Parathyroid adenoma (tissue), 2 donors: ENCODE measurements around the gene ARPC2.
"Not testable (repeated sequence)": the region's sequence is repeated elsewhere in the genome, so short reads cannot be mapped to it uniquely, and the experiment has no call there.

ENCODE experiments used
- H2AFZ ChIP-seq: fragments of 300-600 bp; sonication (generic); one replicate; pipeline ENCODE4 v1.7.0; 2017; ENCODE audit warnings: antibody characterized with exemption, mild to moderate bottlenecking
- H3K27ac ChIP-seq: fragments of 300-600 bp; sonication (generic); one replicate; pipeline ENCODE4 v1.7.0; 2017
- H3K27me3 ChIP-seq: fragments of 300-600 bp; sonication (generic); one replicate; pipeline ENCODE4 v1.7.0; 2017; ENCODE audit warnings: low read length; ENCODE audit not compliant: control insufficient read depth, insufficient read depth
- H3K36me3 ChIP-seq: fragments of 300-600 bp; sonication (generic); one replicate; pipeline ENCODE4 v1.7.0; 2017; ENCODE audit warnings: low read length; ENCODE audit not compliant: control insufficient read depth, insufficient read depth
- H3K4me1 ChIP-seq: fragments of 300-600 bp; sonication (generic); one replicate; pipeline ENCODE4 v1.7.0; 2017; ENCODE audit warnings: control low read depth
- H3K4me2 ChIP-seq: fragments of 300-600 bp; sonication (generic); one replicate; pipeline ENCODE4 v1.7.0; 2017; ENCODE audit warnings: low read length
- H3K4me3 ChIP-seq: fragments of 300-600 bp; sonication (generic); one replicate; pipeline ENCODE4 v1.7.0; 2017; ENCODE audit warnings: low read depth, low read length
- H3K79me2 ChIP-seq: fragments of 300-600 bp; sonication (generic); one replicate; pipeline ENCODE4 v1.7.0; 2017; ENCODE audit warnings: control low read depth
- H3K9ac ChIP-seq: fragments of 300-600 bp; sonication (generic); one replicate; pipeline ENCODE4 v1.7.0; 2017; ENCODE audit warnings: mild to moderate bottlenecking
- H3K9me3 ChIP-seq: fragments of 300-600 bp; sonication (generic); one replicate; pipeline ENCODE4 v1.7.0; 2017; ENCODE audit warnings: low read length; ENCODE audit not compliant: control insufficient read depth
- CTCF ChIP-seq: fragments of 300-600 bp; sonication (generic); IDR thresholded peaks from one replicate; pipeline ENCODE4 v1.7.0; 2017; ENCODE audit warnings: antibody characterized with exemption, mild to moderate bottlenecking
- donor health status: primary hyperparathyroidism.

Gene ARPC2

GRCh38 chr2:218216674-218217359 is at the start of gene ARPC2:
Gene ARPC2 (plus strand): TSS chr2:218217189. CDS start chr2:218217471, 282 bp downstream.
- Histone ChIP-seq H3K27me3 (no peaks in the 10 kb centered on the region), H3K4me2 (peak within 1 kb of the TSS; percentile 90), H3K27ac (peak within 1 kb of the TSS; percentile 91), H3K4me1 (peaks cover 6% of the 10 kb centered on the region), H3K4me3 (peak within 1 kb of the TSS; percentile 70), H3K36me3 (no peaks in the 10 kb centered on the region), H3K79me2 (peaks cover 28% of the 10 kb centered on the region), H3K9me3 (no peaks in the 10 kb centered on the region), H3K9ac (peak within 1 kb of the TSS; percentile 78), H2AFZ (peak within 1 kb of the TSS; percentile 98)
- TF ChIP-seq CTCF = no peak

GRCh38 chr2:218168016-218168415 is 49.0 kb upstream of the ARPC2 start:
- H3K4me3 ChIP-seq = no peak overlapping the region
- H2AFZ ChIP-seq = no peak overlapping the region
- H3K4me2 ChIP-seq = no peak overlapping the region
- H3K9me3 ChIP-seq = no peaks in the 10 kb centered on the region
- no peaks in the 10 kb centered on the region for H3K27me3 ChIP-seq
- H3K79me2 ChIP-seq = no peaks in the 10 kb centered on the region
- no peak overlapping the region for H3K9ac ChIP-seq
- H3K36me3 ChIP-seq = no peaks in the 10 kb centered on the region
- TF ChIP-seq CTCF = no peak
- no peaks in the 10 kb centered on the region for H3K4me1 ChIP-seq
- H3K27ac ChIP-seq = no peak overlapping the region

GRCh38 chr2:218168635-218169462 is 48.1 kb upstream of the ARPC2 start:
- no peak overlapping the region for H3K4me2 ChIP-seq
- H3K27me3 ChIP-seq = no peaks in the 10 kb centered on the region
- H3K9me3 ChIP-seq = no peaks in the 10 kb centered on the region
- H3K27ac ChIP-seq = no peak overlapping the region
- H3K36me3 ChIP-seq = no peaks in the 10 kb centered on the region
- no peak overlapping the region for H3K4me3 ChIP-seq
- TF ChIP-seq CTCF = peak; percentile 54
- no peaks in the 10 kb centered on the region for H3K79me2 ChIP-seq
- H3K9ac ChIP-seq = no peak overlapping the region
- no peak overlapping the region for H2AFZ ChIP-seq
- H3K4me1 ChIP-seq = no peaks in the 10 kb centered on the region

- Histone ChIP-seq H3K9me3 (no peaks in the 10 kb centered on the region), H3K27me3 (no peaks in the 10 kb centered on the region), H3K9ac (no peak overlapping the region), H3K36me3 (no peaks in the 10 kb centered on the region), H2AFZ (no peak overlapping the region), H3K4me3 (no peak overlapping the region), H3K27ac (no peak overlapping the region), H3K79me2 (no peaks in the 10 kb centered on the region), H3K4me2 (no peak overlapping the region), H3K4me1 (no peaks in the 10 kb centered on the region)
- TF ChIP-seq CTCF = no peak
These were observed 47.0 kb upstream of the ARPC2 start for GRCh38 chr2:218169757-218170546.

GRCh38 chr2:218171744-218172143 is 45.2 kb upstream of the ARPC2 start:
- not testable (repeated sequence) for H2AFZ ChIP-seq, H3K4me3 ChIP-seq, H3K9me3 ChIP-seq, H3K4me2 ChIP-seq, H3K27me3 ChIP-seq, H3K4me1 ChIP-seq, H3K27ac ChIP-seq, H3K79me2 ChIP-seq, H3K9ac ChIP-seq, H3K36me3 ChIP-seq
